H1 (cell line): ENCODE data around the gene STK11IP. TPM values are rescaled to one million over a fixed set of nuclear protein-coding genes. Genes with fewer than 3 reads are reported as not detected.

ENCODE experiments used
- CBX5 ChIP-seq: fragments of 300-800, 300-1000 bp; sonication (generic); IDR thresholded peaks from 2 replicates; pipeline ENCODE4 v1.7.1; 2016; ENCODE audit warnings: antibody characterized with exemption, low read length, low read depth
- CTBP2 ChIP-seq: IDR thresholded peaks from 2 replicates; pipeline ENCODE4 v1.7.0; 2011; ENCODE audit warnings: borderline replicate concordance, mild to moderate bottlenecking, moderate library complexity, mixed read lengths, low read length; ENCODE audit not compliant: insufficient read depth, insufficient read length
- RFX5 ChIP-seq: IDR thresholded peaks from 2 replicates; pipeline ENCODE4 v1.6.1; 2011; ENCODE audit warnings: low read depth, low read length, improper control_type of control experiment, borderline replicate concordance
- TEAD4 ChIP-seq: IDR thresholded peaks from 2 replicates; pipeline ENCODE4 v1.6.1; 2012; ENCODE audit warnings: low read depth, low read length, inconsistent platforms, mixed read lengths
- YY1 ChIP-seq: IDR thresholded peaks from 2 replicates; pipeline ENCODE4 v1.6.1; 2011; ENCODE audit warnings: low read depth, mild to moderate bottlenecking, low read length
- polyA plus RNA-seq, 7 experiments: library from polyadenylated mRNA; depleted of rRNA in 3 of 7; stranded (reverse) in 5 of 7; unstranded in 2 of 7; fragments of >200 nt in 5 of 7; fragments of 200-250 nt in 2 of 7; gene quantifications; 1 replicate in 5 of 7; 2 replicates in 1 of 7; 4 replicates in 1 of 7; pipeline versions ENCODE4 v1.2.1 to v1.2.3, GENCODE V29; 2011 to 2013; ENCODE audit warnings: missing spikeins in 2 of 7, mixed read lengths in 2 of 7
- total RNA-seq: library from RNA; stranded (reverse); fragmentation: NEBNext Ultra II Directional; extraction: Animal tissue kit (Norgen Biotek cat#: 25700); gene quantifications from 2 replicates; pipeline ENCODE4 v1.2.1, GENCODE V29; 2021

STK11IP gene
- total and polyA plus RNA-seq, 2 of the 8 experiments (the other 6 are each of a cell fraction or from before 2014, with no cell fraction given), result 18.5 to 29.6 TPM

DNA sequence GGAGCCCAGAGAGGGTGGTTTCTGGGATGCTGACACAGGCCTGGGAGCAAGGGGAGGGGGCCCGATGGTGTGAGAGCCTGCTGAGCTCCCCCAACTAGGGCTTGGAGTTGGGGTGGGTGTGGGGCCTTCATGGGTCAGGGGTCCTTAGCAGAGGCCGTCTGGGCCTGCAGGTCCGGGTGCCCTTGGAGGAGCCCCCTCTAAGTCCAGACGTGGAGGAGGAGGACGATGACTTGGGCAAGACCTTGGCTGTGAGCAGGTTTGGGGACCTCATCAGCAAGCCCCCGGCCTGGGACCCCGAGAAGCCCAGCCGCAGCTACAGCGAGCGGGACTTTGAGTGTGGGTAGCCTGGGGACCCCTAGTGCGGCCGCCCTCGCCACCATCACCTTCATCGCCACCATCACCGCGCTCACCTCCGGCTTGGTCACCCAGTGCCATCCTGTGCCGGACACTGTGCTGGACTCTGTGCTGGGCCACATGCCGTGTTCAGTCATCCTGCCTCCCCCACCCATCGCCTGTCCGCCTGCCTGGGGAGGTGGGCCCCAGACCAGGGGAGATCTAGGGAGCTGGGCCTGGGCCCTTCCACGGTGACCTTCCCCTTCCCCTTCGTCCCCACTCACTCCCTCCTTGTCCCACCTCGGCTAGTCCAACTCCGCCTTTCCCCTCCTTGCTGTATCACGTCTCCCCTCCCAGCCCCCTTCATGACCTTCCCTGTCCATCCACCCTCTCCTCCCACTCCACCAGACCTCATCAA lies 30.8 kb downstream of the STK11IP start (continued):
- TF ChIP-seq CTBP2 (no peak), CBX5 (no peak), RFX5 (no peak), TEAD4 (no peak), YY1 (no peak)
